Measurements from ENCODE around the gene PSMB3.

Gene PSMB3

DNA sequence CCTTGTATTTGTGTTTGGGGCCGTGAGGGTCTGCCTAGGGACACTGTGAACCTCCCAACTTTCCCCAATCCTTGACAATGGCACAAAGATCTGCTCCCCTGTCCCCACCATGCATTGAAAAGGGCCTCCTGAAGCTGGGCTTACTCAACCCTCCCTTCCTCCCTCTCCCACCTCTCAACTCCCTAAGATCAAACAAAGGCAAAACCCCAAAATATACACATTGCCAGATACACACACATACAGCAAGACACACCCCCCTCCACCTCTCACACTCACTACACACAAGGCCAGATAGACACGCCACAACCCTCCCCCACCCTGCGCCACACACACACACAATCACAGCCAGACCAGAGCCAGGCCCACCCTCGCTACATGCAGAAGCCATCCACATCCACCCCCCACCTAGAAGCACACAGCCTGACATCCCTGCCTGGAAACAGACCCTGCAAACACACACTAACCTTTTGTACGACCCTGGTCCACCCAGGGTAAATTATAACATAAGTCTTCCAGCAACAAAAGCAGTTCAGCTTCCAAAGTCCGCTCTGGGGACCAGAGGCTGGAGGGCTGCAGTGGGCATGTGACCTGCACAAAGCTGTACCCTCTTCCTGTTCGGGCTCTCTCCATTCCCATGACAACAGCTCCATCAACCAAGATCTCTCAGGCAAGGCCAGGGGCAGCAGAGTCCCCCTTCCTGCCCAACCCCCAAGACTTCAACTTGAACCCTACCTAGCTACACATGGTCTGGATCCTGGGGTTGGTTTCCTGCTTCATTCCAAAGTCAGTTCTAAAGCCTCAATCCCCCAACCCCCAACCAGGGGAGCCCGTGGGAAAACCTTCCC lies 6.3 kb upstream of the PSMB3 start:
- Histone ChIP-seq H3K27me3 (ENCODE audit: control insufficient read depth in 1 of 2, insufficient read depth in 2 of 2, low read length in 2 of 2) (peaks cover 3 to 10% of the 10 kb centered on the region in 2 donors), H3K36me3 (ENCODE audit: control insufficient read depth in 2 of 2, insufficient read depth in 2 of 2, low read length in 2 of 2) (no peaks in the 10 kb centered on the region), H3K9ac (ENCODE audit: low read length in 2 of 2) (peak overlapping the region; percentile 47 to 71), H3K4me1 (ENCODE audit: control insufficient read depth, insufficient read depth, low read length) (peaks cover 69% of the 10 kb centered on the region), H3K4me3 (ENCODE audit: low read length in 2 of 2) (peak overlapping the region; percentile 57 to 81), H3K9me3 (ENCODE audit: control insufficient read depth in 2 of 2, low read length in 2 of 2) (no peaks in the 10 kb centered on the region), H3K27ac (ENCODE audit: low read length) (peak overlapping the region; percentile 66)

DNA sequence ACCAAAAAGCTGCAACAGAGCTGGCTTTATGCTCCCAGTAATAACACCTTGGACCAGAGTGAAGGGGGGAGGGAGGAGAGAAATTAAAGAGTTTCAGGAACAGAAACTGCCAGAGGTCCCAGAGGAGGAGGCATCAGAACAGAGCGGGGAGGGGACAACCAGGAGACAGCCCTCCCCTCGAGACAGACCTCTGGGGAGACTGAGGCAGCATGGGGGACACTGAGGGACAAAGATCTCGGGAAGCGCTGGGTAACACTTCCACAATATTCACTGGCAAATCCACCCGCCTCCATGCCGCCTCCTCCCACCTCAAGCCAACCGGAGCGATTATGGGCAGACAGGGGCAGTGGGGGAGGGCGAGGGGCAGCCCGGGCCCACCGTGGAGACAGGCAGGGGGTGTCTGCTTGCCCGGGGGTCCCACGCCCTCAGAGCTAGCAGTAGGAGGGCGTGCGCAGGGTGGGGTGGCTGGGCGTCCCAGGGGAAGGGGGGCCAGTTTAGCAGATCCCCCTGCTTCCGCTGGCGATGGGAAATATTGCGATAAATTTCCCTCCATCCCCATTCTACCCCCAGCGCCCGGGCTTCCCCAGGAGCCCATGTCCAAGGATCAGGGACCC lies 5.6 kb upstream of the PSMB3 start:
- Histone ChIP-seq H3K27ac (ENCODE audit: low read length) (peak overlapping the region; percentile 66), H3K4me1 (ENCODE audit: control insufficient read depth, insufficient read depth, low read length) (peaks cover 66% of the 10 kb centered on the region), H3K9ac (ENCODE audit: low read length in 2 of 2) (peak overlapping the region; percentile 47 to 71), H3K4me3 (ENCODE audit: low read length in 2 of 2) (peak overlapping the region; percentile 57 to 81), H3K36me3 (ENCODE audit: control insufficient read depth in 2 of 2, insufficient read depth in 2 of 2, low read length in 2 of 2) (no peaks in the 10 kb centered on the region), H3K9me3 (ENCODE audit: control insufficient read depth in 2 of 2, low read length in 2 of 2) (no peaks in the 10 kb centered on the region), H3K27me3 (ENCODE audit: control insufficient read depth in 1 of 2, insufficient read depth in 2 of 2, low read length in 2 of 2) (peaks cover 3 to 10% of the 10 kb centered on the region in 2 donors)

DNA sequence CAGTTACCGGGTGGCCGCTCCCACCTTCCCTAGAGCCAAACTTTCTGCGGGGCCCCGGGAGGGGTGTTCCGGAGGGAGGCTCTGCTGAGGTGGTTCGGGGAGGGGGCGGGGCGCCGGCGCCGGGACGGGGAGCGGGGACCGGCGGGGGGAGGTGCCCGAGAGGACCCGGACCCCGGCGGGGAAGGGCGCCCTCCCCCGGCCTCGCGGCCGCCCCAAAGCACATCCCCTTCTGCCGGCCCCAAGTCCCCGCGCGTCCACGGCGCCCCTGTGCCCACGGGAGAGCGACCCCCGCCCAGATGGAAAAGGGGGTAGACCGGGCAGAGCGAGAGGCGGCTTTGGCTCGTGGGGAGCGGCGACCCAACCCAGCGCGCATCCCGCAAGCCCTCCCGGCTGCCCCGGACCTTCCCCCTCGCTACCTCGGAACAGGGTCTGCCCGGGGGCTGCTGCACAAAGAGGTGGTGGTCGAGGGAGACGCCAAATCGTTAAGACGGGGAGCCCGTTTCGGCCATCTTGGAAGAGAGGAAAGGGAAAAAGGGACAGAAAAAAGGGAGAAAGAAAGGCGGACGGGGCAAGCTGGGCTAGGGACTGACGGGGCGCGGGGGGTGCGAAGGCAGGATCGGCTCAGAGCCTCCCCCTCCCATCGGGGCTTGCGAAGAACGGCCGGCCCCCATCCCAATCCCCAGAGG lies 4.9 kb upstream of the PSMB3 start:
- Histone ChIP-seq H3K27ac (ENCODE audit: low read length) (peak overlapping the region; percentile 66), H3K36me3 (ENCODE audit: control insufficient read depth in 2 of 2, insufficient read depth in 2 of 2, low read length in 2 of 2) (no peaks in the 10 kb centered on the region), H3K4me3 (ENCODE audit: low read length in 2 of 2) (peak overlapping the region; percentile 81), H3K27me3 (ENCODE audit: control insufficient read depth in 1 of 2, insufficient read depth in 2 of 2, low read length in 2 of 2) (peaks cover 3 to 10% of the 10 kb centered on the region in 2 donors), H3K9me3 (ENCODE audit: control insufficient read depth in 2 of 2, low read length in 2 of 2) (no peaks in the 10 kb centered on the region), H3K4me1 (ENCODE audit: control insufficient read depth, insufficient read depth, low read length) (peaks cover 63% of the 10 kb centered on the region), H3K9ac (ENCODE audit: low read length in 2 of 2) (peak overlapping the region; percentile 64 to 71)

GRCh38 chr17:38748149-38748891 lies 4.2 kb upstream of the PSMB3 start, which contains the start of gene PCGF2:
Gene PCGF2 (minus strand): TSS chr17:38748336. CDS start chr17:38740402, 7,934 bp downstream.
- peaks cover 3 to 10% of the 10 kb centered on the region in 2 donors for H3K27me3 ChIP-seq (ENCODE audit: control insufficient read depth in 1 of 2, insufficient read depth in 2 of 2, low read length in 2 of 2)
- peaks cover 60% of the 10 kb centered on the region for H3K4me1 ChIP-seq (ENCODE audit: control insufficient read depth, insufficient read depth, low read length)
- H3K4me3 ChIP-seq (ENCODE audit: low read length in 2 of 2): peak within 1 kb of the TSS; percentile 81

GRCh38 chr17:38748892-38749222 lies 3.7 kb upstream of the PSMB3 start:
- Histone ChIP-seq H3K4me3 (ENCODE audit: low read length in 2 of 2) (peak overlapping the region; percentile 66 to 75), H3K4me1 (ENCODE audit: control insufficient read depth, insufficient read depth, low read length) (peaks cover 59% of the 10 kb centered on the region), H3K27me3 (ENCODE audit: control insufficient read depth in 1 of 2, insufficient read depth in 2 of 2, low read length in 2 of 2) (peaks cover 3 to 10% of the 10 kb centered on the region in 2 donors), H3K9ac (ENCODE audit: low read length in 2 of 2) (peak overlapping the region; percentile 60 to 66), H3K9me3 (ENCODE audit: control insufficient read depth in 2 of 2, low read length in 2 of 2) (no peaks in the 10 kb centered on the region), H3K27ac (ENCODE audit: low read length) (peak overlapping the region; percentile 74), H3K36me3 (ENCODE audit: control insufficient read depth in 2 of 2, insufficient read depth in 2 of 2, low read length in 2 of 2) (no peaks in the 10 kb centered on the region)

More at GRCh38 chr17:38748149-38748891, 4.2 kb upstream of the PSMB3 start, which contains the start of gene PCGF2:
- Histone ChIP-seq H3K27ac (ENCODE audit: low read length) (peak within 1 kb of the TSS; percentile 74), H3K36me3 (ENCODE audit: control insufficient read depth in 2 of 2, insufficient read depth in 2 of 2, low read length in 2 of 2) (no peaks in the 10 kb centered on the region), H3K9me3 (ENCODE audit: control insufficient read depth in 2 of 2, low read length in 2 of 2) (no peaks in the 10 kb centered on the region), H3K9ac (ENCODE audit: low read length in 2 of 2) (peak within 1 kb of the TSS; percentile 64 to 71)

- H3K4me1 ChIP-seq (ENCODE audit: control insufficient read depth, insufficient read depth, low read length): peaks cover 59% of the 10 kb centered on the region
These were observed 3.1 kb upstream of the PSMB3 start for GRCh38 chr17:38749223-38750043.

GRCh38 chr17:38750044-38750311 lies 2.6 kb upstream of the PSMB3 start:
- no peaks in the 10 kb centered on the region for H3K36me3 ChIP-seq (ENCODE audit: control insufficient read depth in 2 of 2, insufficient read depth in 2 of 2, low read length in 2 of 2)
- H3K27me3 ChIP-seq (ENCODE audit: control insufficient read depth in 1 of 2, insufficient read depth in 2 of 2, low read length in 2 of 2): peaks cover 3 to 10% of the 10 kb centered on the region in 2 donors
- H3K9ac ChIP-seq (ENCODE audit: low read length in 2 of 2): peak overlapping the region in 1 of 2 donors; percentile 66
- peak overlapping the region; percentile 74 for H3K27ac ChIP-seq (ENCODE audit: low read length)
- peaks cover 59% of the 10 kb centered on the region for H3K4me1 ChIP-seq (ENCODE audit: control insufficient read depth, insufficient read depth, low read length)
- peak overlapping the region; percentile 66 to 75 for H3K4me3 ChIP-seq (ENCODE audit: low read length in 2 of 2)
- H3K9me3 ChIP-seq (ENCODE audit: control insufficient read depth in 2 of 2, low read length in 2 of 2): no peaks in the 10 kb centered on the region

More at GRCh38 chr17:38749223-38750043, 3.1 kb upstream of the PSMB3 start:
- H3K36me3 ChIP-seq (ENCODE audit: control insufficient read depth in 2 of 2, insufficient read depth in 2 of 2, low read length in 2 of 2): no peaks in the 10 kb centered on the region
- H3K9ac ChIP-seq (ENCODE audit: low read length in 2 of 2): peak overlapping the region; percentile 60 to 66
- H3K27ac ChIP-seq (ENCODE audit: low read length): peak overlapping the region; percentile 74
- peak overlapping the region; percentile 66 to 75 for H3K4me3 ChIP-seq (ENCODE audit: low read length in 2 of 2)
- peaks cover 3 to 10% of the 10 kb centered on the region in 2 donors for H3K27me3 ChIP-seq (ENCODE audit: control insufficient read depth in 1 of 2, insufficient read depth in 2 of 2, low read length in 2 of 2)
- H3K9me3 ChIP-seq (ENCODE audit: control insufficient read depth in 2 of 2, low read length in 2 of 2): no peaks in the 10 kb centered on the region

GRCh38 chr17:38750312-38751121 lies 2.0 kb upstream of the PSMB3 start:
- peaks cover 59% of the 10 kb centered on the region for H3K4me1 ChIP-seq (ENCODE audit: control insufficient read depth, insufficient read depth, low read length)
- peak overlapping the region; percentile 66 to 75 for H3K4me3 ChIP-seq (ENCODE audit: low read length in 2 of 2)
- no peaks in the 10 kb centered on the region for H3K36me3 ChIP-seq (ENCODE audit: control insufficient read depth in 2 of 2, insufficient read depth in 2 of 2, low read length in 2 of 2)
- H3K9ac ChIP-seq (ENCODE audit: low read length in 2 of 2): no peak overlapping the region
- H3K27ac ChIP-seq (ENCODE audit: low read length): peak overlapping the region; percentile 74
- no peaks in the 10 kb centered on the region for H3K9me3 ChIP-seq (ENCODE audit: control insufficient read depth in 2 of 2, low read length in 2 of 2)
- peaks cover 3 to 10% of the 10 kb centered on the region in 2 donors for H3K27me3 ChIP-seq (ENCODE audit: control insufficient read depth in 1 of 2, insufficient read depth in 2 of 2, low read length in 2 of 2)

- H3K36me3 ChIP-seq (ENCODE audit: control insufficient read depth in 2 of 2, insufficient read depth in 2 of 2, low read length in 2 of 2): peaks cover 6 to 7% of the 10 kb centered on the region in 2 donors
- peaks cover 53% of the 10 kb centered on the region for H3K4me1 ChIP-seq (ENCODE audit: control insufficient read depth, insufficient read depth, low read length)
- no peak overlapping the region for H3K9ac ChIP-seq (ENCODE audit: low read length in 2 of 2)
- H3K27me3 ChIP-seq (ENCODE audit: control insufficient read depth in 1 of 2, insufficient read depth in 2 of 2, low read length in 2 of 2): peaks cover 3 to 10% of the 10 kb centered on the region in 2 donors
- peak overlapping the region in 1 of 2 donors; percentile 99 for H3K4me3 ChIP-seq (ENCODE audit: low read length in 2 of 2)
- H3K27ac ChIP-seq (ENCODE audit: low read length): no peak overlapping the region
- H3K9me3 ChIP-seq (ENCODE audit: control insufficient read depth in 2 of 2, low read length in 2 of 2): no peaks in the 10 kb centered on the region
These were observed 1.3 kb upstream of the PSMB3 start for GRCh38 chr17:38751144-38751807.
